Measurements from ENCODE around the gene TNS3.
"Not testable (repeated sequence)": the region's sequence is repeated elsewhere in the genome, so short reads cannot be mapped to it uniquely, and the experiment has no call there.

TNS3 gene

DNA sequence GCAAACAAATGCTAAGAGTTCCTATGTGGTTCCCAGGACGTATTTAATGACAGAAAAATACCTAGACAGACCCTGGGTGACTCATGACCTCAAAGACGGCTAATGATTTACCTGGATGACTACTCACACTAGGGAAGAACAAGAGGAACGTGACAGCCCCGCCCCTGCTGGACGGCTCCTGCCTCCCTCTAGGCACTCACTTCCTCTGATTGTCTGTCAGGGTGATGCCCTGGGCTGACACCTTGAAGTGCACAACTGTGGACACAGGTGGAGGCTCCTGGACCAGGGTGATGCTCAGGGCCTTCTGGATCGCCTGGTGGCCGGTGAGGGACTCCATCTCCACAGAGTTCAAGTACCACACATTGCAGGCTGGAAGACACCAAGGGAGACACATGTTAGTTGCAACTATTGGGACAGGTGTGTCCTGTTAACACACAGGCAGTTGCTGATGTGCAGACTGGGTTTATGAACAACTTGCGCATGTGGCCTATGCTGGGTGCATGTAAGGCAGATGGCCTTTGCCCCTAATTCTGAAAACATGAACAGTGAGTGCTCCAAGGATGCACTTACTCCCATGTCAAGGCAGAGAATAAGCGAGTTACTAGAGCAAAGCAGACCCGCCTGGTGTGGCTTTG is 298.3 kb downstream of the TNS3 start:
- no peak for DNase-seq (ENCODE audit: low read depth, low spot score)

DNA sequence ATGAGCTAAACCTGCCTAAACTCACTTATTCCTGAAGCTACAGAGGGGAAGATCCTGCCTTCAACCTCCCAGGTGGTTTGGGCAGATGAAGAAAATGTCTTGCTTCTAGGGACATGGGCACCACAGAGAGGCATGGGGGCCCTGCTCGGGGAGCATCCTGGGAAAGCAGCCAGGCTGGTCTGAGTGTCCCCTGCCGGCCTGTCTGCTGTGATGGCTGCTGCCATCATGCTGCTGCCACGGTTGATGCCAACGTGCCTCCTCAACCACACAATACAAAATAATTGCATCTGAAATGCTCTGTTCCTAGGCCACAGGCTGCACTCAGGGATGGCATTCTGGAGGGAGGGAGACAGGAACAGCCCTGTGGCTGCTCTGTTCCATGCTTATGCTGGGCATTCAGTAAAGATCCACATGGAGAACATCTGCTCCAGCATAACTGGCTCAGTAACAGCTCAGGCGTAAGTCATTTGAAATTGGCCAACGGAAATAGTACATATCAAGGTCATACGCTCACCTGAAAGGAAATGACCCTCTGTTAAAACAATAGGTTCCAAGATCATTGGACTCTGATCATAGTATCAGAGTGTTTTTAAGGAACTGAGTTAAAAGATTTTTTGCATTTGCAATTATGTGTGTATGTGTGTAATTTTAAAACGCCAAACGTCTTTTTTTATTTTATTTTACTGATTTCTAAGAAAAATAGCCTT is 299.0 kb downstream of the TNS3 start:
- DNase-seq (ENCODE audit: low read depth, low spot score) = no peak

DNA sequence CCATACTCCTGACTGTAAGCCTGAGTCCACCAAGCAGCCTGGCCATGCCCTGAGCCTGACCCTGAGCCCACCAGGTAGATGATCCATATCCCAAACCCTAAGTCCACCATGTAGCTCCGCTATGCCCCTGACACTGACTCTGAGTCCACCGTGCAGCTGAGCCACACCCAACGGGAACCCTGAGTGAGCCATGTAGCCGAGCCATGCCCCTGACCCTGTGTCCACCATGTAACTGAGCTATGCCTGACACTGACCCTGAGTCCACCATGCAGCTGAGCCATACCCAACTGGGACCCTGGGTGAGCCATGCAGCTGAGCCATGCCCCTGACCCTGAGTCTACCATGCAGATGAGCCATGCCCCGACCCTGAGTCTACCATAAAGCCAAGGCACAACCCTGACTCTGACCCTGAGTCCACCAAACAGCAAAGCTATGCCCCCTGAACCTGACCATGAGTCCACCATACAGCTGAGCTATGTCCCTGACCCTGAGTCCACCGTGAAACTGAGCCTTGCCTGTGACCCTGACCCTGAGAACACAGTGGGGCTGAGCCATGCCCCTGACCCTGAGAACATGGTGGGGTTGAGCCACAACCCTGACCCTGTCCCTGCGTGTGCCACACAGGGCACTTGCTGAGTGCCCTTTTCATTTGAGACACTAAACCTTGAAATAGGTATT is 299.8 kb downstream of the TNS3 start:
- no peak for DNase-seq (ENCODE audit: low read depth, low spot score)

DNA sequence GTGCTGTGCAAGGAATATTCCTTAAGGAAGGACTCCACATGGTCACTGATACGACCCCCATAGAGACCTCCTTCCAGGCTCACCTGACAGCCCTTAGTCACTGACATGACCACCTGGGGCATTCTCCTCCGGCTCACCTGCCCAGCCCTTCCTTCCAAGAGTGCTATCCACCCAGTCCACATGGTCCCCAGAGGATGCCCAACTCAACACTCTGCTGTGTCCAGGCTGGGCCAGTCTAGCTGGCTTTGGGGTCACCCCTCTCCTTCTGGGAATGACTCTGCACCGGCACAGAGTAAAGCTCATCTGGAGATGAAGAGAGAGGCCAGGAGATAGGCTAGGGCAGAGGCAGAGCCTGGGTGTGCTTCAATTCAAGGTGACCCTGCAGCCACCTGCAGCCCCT is 300.8 kb downstream of the TNS3 start:
- DNase-seq (ENCODE audit: low read depth, low spot score) = no peak

DNA sequence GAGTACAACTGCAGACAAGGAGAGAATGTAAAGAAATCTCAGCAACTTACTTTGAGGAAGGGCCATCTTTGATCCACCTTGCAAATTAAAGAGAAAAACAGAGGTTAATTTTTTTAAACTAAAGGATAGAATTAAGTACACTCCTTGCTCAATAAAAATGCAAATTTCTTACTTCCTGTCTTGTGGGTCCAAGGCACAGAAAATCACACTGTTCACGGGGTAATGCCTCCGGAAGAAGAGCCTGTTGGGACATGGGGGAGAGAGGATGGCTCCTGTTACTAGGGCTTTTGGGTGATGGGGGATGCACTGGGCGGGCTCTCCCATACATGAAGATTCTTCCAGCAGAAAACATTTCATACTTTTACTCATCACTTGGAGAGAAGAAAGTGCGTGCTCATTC is 301.8 kb downstream of the TNS3 start:
- no peak for DNase-seq (ENCODE audit: low read depth, low spot score)

DNA sequence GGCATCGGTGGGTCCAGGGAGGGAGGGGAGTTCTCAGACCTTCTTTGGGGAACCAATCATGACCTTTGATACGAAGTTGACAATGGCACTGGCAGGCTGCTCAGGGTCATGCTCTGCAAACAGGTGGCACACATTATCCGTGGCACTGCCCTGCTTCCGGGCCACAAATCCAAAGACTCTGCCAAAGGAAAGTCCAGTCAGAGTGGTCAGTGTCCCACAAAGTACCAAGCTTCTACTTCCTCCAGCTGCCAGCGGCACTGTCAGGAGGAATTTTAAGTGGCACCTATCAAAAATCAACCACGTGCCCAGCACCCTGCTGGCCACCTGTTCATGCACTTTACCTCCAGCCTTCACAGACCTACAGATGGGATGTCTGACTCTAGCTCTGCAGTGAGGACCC is 303.9 kb downstream of the TNS3 start:
- DNase-seq (ENCODE audit: low read depth, low spot score) = no peak

DNA sequence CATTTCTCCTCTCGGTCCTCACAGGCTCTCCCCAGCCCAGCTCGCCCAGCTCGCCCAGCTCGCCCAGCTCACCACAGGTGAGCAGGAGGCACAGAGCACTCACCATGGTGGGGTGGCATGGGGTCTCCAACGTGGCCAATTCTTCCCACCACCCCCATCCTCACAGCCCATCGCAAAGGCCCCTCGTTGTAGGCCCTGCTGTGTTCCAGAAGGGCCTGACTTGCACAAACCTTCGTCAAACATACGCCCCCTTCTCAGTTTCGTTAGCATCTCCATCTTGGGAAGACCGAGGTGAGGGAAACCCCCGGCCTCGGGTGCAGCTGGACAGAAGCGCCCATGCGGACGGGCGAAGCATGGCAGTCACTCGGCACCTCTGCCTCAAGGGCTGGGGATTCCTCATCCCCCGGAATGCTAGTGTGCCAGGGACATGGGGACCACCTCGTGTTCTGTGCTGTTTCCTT is 304.6 kb downstream of the TNS3 start:
- no peak for DNase-seq (ENCODE audit: low read depth, low spot score)

DNA sequence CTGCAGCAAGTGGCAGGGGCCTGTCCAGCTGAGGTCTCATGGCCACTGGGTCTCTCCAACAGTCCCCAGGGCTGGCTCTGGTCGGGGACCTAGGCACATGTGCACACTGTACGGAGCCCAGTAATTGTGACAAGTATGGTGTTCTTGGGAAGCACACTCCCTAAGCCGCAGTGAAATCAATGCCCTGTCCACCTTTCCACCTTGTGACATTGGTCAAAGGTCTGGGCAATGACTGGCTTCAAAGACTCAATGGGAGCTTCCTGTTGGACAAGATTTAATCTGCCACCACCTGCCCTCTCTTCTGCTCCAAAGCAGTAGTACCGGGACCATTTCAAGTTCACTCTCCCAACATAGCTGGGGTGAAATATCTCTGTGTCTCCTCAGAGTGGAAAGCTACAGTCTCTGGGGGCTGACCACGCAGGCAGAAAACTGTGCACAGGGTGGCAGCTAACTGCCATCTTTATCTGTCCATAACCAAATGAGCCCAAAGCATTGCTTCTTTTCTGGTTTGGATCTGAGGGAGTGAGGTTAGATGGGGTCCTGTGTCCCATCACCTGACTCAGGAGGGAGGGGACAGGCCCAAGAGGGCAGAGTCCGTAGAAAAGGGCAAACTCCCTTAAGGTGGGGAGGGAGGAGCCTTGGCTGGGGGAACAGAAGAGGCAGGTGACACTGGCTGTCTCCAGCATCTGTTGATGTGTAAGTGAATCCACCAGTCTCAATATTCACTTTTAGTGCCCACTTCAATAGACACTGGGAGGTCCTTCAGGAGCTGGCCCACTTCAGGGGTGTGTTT is 307.7 kb downstream of the TNS3 start:
- DNase-seq (ENCODE audit: low read depth, low spot score) = no peak

DNA sequence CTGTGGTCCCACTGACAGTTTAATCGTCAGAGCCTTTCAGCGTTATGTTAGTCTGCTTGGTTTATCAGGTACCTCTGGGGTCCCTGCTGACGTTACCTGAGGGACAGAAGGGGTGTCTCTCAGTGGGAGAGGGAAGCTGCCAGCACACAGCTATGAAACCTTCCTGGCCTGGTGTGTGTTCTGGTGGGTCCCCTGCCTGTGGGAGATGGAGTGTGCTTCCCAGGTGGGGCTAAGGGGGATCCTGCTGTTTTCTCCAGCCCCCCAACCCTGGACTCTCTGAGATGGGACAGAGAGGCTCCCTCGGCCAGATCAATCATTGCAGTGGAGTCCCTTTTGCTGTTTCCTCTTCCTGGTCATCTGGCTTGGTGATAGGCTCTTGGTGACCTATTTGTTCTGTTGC is 308.8 kb downstream of the TNS3 start:
- DNase-seq (ENCODE audit: low read depth, low spot score) = no peak

DNA sequence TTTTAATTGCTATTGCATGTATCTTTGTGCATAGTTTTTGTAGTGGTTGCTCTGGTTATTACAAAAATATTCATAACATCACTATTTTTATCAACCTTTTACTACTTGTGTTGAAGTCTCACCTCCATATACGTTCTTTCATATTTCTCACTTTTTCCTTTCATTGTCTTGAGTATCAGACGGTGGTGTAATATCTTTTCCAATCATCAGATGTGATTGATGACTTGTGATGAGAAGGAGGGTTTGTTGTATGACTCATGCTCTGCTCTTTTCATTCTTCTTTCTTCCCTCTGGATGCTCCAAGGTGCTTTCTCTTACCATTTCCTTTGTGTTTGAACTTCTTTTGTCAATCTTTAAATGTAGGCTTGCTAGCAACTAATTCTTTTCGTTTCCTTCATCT is 310.2 kb downstream of the TNS3 start:
- no peak for DNase-seq (ENCODE audit: low read depth, low spot score)

DNA sequence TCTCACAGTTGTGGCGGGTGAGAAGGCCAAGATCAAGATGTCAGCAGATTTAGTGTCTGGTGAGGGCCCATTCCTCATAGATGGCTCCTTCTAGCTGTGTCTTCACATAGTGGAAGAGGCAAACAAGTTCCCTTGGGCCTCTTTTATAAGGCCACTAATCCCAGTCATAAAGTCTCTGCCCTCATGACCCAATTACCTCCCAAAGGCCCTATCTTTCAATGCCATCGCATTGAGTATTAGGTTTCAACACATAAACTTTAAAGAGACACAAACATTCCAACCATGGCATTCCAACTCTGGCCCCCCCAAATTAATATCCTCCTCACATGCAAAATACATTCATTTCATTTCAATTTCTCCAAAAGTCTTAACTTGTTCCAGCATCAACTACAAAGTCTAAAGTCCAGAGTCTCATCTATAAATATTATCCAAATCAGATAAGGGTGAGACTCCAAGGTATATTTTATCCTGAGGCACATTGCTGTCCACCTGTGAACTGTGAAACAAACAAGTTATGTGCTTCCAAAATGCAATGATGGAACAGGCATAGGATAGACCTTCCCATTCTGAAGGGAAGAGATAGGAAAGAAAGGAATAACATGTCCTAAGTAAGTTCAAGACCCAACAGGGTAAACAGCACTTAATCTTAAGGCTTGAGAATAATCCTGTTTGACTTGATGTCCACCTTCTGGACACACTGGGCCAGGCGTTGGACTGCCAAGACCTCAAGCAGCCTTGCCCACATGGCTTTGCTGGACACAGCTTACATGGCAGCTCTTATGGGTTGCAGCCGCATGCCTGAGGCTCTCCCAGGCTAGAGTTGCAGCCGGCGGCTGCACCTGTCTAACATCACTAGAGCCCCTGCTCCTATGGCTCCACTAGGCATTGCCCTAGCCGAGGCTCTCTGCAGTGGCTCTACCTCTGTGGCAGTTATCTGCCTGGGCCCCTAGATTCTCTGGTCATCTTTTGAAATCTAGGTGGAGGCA is 312.8 kb downstream of the TNS3 start:
- no peak for DNase-seq (ENCODE audit: low read depth, low spot score)

DNA sequence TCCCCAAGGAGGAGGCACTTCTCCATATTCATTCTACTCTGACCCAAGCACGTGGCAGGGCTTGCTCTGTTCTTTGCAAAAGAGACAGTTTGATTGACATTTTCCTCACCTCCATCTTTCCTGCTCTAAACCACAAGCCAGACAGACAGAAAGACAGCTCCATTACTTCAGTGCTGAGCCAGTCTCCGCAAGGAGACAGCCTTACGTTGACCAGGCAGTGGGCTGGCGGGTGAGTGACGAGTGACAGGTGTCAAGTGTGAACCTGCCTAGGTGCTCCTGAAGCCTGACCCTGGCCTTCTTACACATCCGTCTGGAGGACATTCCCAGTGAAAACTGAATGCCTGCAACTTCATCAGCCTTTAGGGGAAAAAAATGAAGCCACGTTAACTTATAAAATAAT is 314.6 kb downstream of the TNS3 start:
- DNase-seq (ENCODE audit: low read depth, low spot score) = no peak

DNA sequence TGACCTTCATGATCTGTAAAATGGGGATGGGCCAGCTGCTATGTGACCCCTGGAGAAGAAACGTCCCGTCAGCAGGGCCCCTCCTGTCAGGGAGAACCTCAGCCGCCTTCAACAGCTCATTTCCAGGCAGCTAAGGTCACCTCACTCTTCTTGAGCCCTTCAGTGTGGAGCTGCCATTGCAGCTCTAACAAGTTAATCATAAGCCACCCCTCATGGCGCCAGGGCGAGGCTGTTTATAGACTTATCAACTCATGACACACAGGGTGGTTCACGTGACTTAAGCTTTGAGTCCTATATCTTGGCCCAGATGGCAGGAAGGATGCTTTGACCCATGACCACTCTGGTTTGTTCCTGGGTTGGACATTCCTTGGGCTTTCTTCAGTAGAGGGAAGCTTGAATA is 315.1 kb downstream of the TNS3 start:
- DNase-seq (ENCODE audit: low read depth, low spot score) = no peak

DNA sequence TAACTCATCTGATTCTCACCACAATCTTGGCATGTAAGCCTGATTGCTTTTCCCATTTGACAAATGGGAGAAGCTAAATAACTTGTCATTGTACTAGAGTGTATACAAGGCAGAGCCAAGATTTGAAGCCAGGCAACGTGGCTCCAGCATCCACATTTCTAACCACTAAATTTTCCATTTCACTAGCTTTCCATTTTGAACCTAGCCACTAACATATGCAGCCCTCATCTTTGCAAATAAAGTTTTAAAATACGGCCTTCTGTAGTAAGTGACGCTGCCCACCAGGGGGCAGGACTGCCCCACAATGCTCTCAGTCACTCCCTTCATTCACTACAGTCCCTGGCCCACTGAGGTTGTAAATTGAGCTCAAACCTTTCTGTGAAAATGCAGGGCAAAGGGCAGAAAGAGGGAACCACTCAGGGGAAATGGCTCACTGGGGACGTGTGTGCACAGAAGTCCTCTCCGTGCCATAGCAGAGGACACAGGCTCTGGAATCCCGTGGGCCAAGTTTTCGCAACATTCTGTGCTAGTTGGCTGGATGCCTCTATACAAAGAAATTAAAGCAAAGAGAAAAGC is 315.7 kb downstream of the TNS3 start:
- no peak for DNase-seq (ENCODE audit: low read depth, low spot score)

DNA sequence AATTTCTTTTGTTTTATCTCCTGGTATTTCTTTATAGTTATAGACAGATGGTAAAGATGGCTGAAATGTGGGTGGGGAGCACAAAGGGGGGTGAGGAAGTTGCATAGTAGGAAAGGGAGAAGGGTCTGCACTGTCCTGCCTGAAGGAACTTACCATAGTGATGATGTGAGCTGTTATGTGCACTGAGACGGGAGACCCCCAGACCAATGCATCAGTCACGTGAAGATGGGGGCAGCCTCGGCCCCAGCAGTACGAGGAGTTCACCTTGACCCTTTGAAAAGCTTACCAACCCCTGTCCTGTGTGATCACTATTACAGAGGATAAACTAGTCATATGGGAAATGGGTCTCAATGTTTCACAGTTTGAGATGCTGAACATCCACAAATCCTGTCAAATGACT is 316.3 kb downstream of the TNS3 start:
- no peak for DNase-seq (ENCODE audit: low read depth, low spot score)

DNA sequence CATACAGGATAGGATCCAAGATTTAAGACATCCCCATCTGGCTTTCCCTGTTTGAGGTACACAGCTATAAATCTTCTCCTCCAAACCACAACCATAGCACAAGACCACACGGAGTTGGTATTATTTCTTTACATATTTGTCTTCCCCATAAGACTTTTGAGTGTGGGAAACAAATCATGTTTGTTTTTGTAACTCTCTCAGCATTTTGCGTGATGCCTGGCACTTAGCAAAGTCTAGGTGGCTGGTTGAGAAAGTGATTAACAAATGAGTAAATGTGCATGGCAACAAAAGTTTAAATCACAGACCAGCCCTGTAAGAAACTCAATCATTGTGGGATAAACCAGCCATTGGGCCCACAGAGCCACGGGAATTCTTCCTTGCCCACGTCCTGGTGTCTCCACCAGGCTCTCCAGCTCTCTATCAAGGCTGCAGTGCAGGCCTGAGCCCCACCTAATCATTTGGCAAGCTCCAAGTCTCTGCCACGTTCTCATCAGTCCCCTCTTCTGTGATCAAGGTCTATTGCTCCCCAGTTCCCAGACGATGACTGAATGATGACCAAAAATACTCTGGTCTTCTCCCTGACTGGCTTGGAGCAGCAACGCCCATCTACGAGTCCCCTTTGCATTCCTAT is 317.8 kb downstream of the TNS3 start:
- DNase-seq (ENCODE audit: low read depth, low spot score) = no peak

DNA sequence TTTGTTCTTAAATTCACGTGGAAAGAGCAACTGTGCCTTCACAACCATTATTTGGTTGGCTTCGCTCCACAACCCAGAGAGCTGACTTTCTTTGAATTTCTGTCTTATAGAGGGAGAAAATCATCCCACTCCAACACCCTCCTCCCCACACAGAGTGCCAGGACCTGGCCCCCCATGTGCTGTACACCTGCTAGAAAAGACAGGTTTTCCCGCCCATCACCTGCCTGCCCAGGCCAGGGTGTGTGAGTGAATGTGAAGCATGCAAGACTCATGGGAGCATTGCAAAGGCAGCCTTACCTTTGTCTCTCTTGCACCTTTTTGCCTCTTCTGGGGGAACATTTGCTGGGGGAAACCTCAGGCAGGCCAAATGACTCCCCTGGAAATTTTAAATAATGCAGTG is 319.0 kb downstream of the TNS3 start:
- no peak for DNase-seq (ENCODE audit: low read depth, low spot score)

DNA sequence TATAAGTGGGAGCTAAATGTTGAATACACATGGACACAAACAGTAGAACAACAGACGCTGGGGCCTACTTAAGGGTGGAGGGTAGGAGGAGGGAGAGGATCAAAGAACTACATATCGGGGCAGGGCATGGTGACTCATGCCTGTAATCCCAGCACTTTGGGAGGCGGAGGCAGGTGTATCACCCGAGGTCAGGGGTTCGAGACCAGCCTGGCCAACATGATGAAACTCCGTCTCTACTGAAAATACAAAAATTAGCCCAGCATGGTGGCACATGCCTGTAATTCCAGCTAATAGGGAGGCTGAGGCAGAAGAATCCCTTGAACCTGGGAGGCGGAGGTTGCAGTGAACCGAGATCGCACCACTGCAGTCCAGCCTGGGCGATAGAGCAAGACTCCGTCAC is 319.8 kb downstream of the TNS3 start:
- not testable (repeated sequence) for DNase-seq (ENCODE audit: low read depth, low spot score)

DNA sequence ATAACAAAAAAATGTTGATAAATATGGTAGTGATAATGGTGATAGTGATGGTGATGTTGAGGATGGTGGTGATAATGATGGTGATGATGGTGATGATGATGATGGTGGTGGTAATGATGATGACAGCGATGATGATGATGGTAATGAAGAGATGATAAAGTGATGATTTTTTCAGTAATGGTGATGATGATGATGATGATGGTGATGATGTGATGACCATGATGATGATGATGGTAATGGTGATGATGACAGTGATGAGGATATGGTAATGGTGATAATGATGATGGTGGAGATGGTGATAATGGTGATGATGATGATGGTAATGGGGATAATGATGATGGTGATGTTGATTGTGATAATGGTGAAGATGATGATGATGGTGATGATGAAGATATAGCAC is 321.6 kb downstream of the TNS3 start:
- DNase-seq (ENCODE audit: low read depth, low spot score) = no peak

DNA sequence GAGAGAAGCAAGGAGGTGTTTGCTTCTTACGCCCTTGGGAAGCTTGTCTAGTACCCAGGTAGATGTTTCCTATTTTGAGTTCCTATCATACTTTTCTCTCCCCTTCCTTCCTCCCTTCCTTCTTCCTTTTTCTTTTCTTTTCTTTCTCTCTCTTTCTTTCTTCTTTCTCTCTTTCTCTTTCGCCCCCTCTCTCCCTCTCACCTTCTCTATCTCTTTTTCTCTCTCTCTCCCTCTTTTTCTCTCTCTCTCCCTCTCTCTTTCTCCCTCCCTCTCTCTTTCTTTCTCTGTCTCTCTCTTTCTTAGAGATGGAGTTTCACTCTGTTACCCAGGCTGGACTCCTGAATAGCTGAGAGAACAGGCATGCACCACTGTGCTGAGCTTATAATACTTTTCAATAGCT is 322.2 kb downstream of the TNS3 start:
- no peak for DNase-seq (ENCODE audit: low read depth, low spot score)

All from activated naive CD8-positive, alpha-beta T cell treated with anti-CD3 and anti-CD28 coated beads, Interleukin-2, amount 50 U/mL, for 16 hours (primary cell).